GM19035 (cell line): Measurements from ENCODE around the gene BRINP2.

Source experiments
- ATAC-seq: cut with Tn5 transposase; IDR thresholded peaks from one replicate; pipeline ENCODE4 v1.9.1; 2021; ENCODE audit not compliant: unreplicated experiment

The BRINP2 gene

GRCh38 chr1:177170756-177171535 lies at the start of gene BRINP2:
TSS of gene BRINP2 (plus strand) at chr1:177170958. CDS start at chr1:177229877, 58,919 bp downstream.
- peak; percentile 92 for ATAC-seq

- ATAC-seq, result no peak
These were observed 48.1 kb upstream of the BRINP2 start for GRCh38 chr1:177122461-177123251.

DNA sequence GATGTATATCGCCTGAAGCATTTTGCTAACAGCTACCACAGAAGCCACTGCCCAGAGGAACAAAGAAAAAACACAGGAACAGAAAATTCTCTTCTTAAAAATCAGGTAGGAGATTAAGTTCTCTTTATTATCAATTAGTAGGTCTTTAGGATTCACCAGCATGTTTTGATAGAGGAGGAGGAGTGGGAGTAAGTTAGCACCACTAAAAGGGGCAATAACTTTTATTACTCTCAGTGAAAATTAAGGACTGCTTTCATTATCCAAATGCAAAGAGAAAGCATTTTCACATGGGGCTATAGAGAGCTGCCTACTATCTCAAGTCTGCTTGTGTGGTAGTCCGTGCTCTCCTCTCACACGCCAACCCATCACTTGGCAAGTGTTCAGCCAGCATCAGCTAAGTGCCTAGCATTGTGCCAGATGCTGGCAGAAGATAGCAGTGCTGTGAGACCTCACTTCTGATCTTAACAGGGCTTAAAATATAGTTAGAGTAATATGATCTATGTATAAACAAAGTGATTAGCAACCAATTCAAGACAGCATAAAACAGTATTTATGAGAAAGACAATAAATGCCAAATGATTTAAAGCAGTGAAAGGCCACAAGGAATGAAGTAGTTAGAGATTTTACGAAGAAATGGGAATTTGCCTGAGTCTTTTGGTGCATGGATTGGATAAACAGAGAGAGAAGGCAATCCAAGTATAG lies 46.0 kb upstream of the BRINP2 start:
- ATAC-seq, result no peak

GRCh38 chr1:177126267-177126666 lies 44.5 kb upstream of the BRINP2 start:
- no peak for ATAC-seq

DNA sequence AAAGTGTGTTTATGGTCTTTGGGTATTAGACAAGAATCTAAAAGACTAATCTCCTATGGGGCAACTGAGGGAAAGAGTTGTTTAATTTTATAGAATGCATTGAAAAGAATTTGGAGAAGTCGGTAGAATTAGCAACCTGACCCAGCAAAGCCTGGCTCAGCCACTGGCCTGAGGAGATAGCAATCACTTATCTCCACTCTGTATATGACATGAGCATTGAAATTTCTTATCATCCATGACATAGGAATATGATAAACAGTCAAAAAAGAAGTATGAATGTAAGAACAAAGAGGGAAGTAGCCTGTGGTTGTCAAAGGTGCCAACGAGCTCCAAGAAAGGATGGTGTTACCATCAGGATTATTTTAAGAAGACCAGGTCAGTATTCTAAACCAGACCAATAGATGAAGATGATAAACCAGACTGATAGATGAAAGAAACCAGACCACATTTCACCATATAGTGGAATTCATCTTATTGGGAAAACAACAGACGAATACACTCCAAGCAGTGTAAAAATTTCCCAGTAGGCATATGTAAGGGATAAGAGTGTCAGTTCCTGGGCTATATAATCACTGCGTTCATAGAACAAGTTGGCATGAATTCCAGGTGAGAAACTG lies 42.0 kb upstream of the BRINP2 start:
- ATAC-seq, result no peak

- no peak for ATAC-seq
These were observed 40.3 kb upstream of the BRINP2 start for GRCh38 chr1:177130451-177130945.

DNA sequence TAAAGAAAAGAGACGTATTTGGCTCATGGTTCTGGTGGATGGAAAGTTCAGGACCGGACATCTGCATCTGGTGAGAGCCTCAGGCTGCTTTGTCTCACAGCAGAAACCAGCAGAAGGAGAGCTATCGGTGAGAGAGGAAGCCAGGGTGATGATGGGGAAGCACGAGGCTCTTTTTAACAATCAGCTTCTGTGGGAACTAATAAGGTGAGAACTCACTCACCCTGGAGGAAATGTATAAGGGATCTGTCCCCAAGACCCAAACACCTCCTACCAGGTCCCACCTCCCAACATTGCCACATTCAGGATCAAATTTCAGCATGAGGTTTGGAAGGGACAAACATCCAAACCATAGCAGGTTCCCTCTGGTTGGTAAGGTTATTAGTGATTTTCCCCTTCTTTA lies 39.0 kb upstream of the BRINP2 start:
- no peak for ATAC-seq

DNA sequence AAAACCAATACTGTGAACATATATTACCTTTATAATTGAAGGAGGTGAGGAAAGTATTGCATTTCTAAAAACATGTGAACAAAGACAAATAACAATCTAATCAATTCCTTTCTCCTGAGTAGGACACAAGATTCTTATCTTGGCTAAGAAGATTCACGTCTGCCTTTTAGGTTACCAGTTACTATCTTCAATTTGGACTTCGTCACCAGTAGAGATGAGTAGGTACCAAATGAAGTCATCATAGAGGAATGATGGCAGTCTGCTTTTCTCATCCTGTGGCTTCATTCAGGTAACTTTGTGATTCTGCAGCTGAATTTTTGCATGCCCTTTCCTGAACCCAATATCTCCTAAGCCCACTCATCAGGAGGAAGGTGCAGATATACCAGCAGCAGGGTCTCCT lies 38.6 kb upstream of the BRINP2 start:
- no peak for ATAC-seq

- ATAC-seq, result no peak
These were observed 36.7 kb upstream of the BRINP2 start for GRCh38 chr1:177133977-177134538.

DNA sequence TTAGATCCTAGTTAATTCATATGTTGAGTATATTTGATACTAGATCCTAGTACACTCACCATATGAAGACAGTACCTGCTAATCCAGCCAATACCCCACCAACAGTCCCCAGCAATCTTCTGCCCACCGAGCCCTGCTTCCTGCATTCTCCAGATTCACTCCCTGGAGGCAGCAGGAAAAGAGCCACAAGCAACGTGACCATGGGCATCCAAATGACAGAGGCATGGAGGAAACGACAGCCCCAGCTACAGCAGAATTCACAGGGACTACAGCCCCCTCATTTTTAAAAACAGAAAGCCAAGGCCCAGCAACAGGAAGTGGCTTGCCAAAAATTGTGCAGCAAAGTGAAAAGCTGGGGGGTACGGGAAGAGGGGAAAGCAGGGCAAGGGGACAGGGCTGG lies 35.5 kb upstream of the BRINP2 start:
- no peak for ATAC-seq

DNA sequence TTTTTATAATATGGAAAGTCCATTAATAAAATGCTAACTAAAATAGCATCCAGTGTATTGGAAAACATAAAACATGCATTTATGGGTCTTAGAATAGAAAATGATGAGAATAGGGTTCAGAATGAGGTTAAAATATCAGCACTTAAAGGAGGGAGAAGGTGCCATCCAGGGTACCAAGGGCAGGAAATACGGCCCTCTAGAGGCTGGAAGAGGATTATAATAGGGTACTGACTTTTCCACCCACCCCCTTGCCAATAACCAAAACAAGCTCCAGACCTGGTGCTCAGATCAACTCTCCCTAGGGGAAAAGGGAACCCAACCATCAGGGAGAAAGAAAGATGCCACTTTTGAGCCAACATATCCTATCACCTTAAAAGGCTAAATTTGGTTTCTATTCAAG lies 32.9 kb upstream of the BRINP2 start:
- no peak for ATAC-seq

- no peak for ATAC-seq
These were observed 32.4 kb upstream of the BRINP2 start for GRCh38 chr1:177138347-177138746.

DNA sequence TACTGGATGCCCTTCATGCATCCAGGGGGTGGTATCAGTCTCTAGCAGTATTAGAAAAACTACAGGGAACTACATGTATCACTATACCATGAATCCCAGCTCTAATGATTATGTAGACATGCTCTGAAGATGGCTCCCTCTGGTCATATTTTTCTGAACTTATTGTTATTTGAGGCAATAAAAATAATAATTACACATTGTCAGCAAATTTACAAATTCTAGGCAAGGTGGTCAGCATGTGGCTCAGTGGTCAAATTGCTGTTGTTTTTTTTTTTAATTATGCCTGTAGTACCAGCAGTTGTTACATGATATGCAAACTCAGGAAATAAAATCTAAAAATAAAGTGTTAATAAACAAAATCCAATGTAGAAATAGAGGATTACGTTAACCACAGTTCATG lies 28.7 kb upstream of the BRINP2 start:
- no peak for ATAC-seq

GRCh38 chr1:177142791-177143271 lies 27.9 kb upstream of the BRINP2 start:
- ATAC-seq, result no peak

DNA sequence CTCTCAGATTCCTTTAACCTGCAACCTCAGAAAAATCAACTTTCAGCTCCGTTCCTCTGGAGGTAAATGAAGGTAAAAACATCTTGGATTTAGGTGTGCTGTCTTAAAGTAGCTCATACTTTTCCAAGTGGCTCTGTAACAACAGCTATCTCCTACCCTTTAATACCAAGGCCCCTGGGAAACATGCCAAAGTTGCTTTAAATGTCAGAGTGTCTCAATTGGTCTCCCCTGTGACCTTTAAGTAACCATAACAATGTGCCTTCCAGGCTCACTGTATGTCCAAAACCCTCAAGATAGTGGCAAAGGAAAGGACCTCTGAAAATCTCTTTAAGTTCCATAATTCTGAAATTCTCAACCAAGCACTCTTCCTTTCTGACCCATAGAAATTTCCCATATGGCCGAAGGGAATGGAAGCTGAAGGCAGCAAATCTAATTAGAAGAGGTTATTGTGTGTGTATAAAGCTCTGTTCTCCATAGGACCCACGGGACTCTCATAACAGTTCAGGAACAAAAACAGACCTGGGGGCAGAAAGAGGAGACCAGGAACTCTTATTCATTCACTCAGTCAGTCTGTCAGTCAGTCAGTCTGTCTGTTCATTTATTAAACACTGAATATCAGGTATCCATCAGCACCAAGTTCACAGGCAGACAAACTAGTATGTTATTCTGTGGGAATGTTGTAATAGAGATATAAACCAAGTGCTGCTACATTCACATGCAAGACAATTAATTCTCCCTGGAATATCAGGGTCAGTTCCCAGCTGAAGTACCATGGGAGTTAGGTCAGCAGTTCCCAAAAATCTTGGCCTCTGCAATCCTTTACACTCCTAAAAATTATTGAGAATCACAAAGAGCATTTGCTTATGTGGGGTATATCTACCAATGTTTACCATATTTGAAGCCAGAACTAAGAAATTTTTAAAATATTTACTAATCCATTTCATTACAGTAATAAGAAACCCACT lies 25.4 kb upstream of the BRINP2 start:
- ATAC-seq, result no peak

- no peak for ATAC-seq
These were observed 24.3 kb upstream of the BRINP2 start for GRCh38 chr1:177146499-177146898.

DNA sequence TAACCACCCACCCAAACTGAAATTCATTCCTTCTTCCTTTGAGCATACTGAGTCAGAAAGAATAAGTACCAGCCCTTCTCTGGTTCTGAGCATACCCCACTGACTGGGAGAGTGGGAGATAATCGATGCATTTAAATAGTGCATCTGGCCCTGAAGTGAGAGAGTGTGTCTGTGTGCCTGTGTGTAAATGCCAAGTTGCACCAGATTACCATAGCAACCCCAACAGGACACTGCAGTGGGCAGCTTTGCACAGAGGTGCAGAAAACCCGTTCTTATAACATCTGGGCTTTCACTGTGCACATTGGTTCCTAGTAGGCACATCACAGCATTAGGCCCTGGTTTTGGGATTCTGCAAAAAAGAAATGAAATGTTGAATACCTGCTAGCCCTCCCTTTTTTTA lies 8.5 kb upstream of the BRINP2 start:
- ATAC-seq, result no peak

DNA sequence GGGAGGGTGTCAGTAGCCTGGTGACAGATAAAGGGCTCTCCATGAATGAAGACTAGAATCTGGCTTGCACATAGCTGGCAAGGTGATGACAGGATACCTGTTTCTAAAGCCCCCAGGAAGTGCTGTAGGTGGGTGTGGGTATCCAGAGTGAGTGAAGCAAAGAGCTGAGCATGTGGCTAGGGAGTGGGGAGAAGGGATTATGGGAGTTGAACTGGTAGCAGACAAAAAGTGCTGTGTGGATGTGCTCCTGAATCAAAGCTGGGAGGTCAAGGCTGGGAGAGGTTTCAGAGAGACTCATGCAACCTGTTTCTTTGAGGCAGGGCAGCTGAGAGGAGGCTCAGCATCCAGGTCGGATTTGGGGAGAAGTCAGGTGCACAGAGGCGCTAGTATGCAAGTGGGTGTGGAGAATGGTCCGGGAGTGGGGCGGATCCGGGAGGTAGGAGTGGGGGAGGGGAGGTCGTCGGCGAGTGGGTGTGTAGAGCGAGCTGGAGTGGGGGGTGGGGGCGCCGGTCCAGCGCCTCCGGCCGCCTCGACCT lies 6.8 kb upstream of the BRINP2 start:
- no peak for ATAC-seq

GRCh38 chr1:177164380-177165068 lies 6.2 kb upstream of the BRINP2 start, which contains the start of gene ASTN1:
TSS of gene ASTN1 (minus strand) at chr1:177164712. CDS start at chr1:177164676, 36 bp downstream.
- no peak for ATAC-seq
